Fibroblast of mammary gland (primary cell): ENCODE data around the gene MAGI2.
A peak's percentile ranks its signal among the peaks of the same experiment; 100 is the strongest.

Experiments
- DNase-seq: peaks from one replicate; pipeline ENCODE4 v3.0.0-alpha.2; 2010; ENCODE audit warnings: low read depth
- H3K4me3 ChIP-seq: 2 replicates; pipeline ENCODE4 v1.5.1; 2011; ENCODE audit warnings: low read depth, mild to moderate bottlenecking, low read length, moderate library complexity; ENCODE audit not compliant: control insufficient read depth
- TF ChIP-seq, protein P1 (sequence below): conservative IDR thresholded peaks from 2 replicates; pipeline ENCODE4 v1.5.1; 2011; ENCODE audit warnings: low read depth, low read length, inconsistent platforms; ENCODE audit not compliant: control insufficient read depth, insufficient read depth

The MAGI2 gene

DNA sequence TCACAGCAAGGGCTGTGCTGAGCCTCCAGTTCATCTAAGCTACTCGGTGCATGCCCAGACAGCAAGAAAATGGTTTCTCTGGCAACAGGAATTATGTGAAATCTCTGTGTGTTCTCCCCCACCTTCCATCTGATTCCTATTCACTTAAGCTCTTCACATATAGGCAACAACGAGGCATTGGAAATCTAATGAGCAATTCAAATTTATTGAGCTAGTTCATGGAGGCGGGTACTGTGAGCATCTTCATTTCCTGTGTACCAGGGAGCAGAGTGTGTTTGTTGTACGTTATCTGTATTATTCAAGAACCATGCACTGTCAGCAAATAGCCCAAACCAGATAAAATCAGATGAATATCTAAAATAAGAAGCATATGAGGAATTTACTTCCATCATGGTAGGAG lies 739.1 kb downstream of the MAGI2 start:
- no peak overlapping the region for H3K4me3 ChIP-seq
- DNase-seq = no peak
- TF ChIP-seq, protein P1, sequence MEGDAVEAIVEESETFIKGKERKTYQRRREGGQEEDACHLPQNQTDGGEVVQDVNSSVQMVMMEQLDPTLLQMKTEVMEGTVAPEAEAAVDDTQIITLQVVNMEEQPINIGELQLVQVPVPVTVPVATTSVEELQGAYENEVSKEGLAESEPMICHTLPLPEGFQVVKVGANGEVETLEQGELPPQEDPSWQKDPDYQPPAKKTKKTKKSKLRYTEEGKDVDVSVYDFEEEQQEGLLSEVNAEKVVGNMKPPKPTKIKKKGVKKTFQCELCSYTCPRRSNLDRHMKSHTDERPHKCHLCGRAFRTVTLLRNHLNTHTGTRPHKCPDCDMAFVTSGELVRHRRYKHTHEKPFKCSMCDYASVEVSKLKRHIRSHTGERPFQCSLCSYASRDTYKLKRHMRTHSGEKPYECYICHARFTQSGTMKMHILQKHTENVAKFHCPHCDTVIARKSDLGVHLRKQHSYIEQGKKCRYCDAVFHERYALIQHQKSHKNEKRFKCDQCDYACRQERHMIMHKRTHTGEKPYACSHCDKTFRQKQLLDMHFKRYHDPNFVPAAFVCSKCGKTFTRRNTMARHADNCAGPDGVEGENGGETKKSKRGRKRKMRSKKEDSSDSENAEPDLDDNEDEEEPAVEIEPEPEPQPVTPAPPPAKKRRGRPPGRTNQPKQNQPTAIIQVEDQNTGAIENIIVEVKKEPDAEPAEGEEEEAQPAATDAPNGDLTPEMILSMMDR = no peak

DNA sequence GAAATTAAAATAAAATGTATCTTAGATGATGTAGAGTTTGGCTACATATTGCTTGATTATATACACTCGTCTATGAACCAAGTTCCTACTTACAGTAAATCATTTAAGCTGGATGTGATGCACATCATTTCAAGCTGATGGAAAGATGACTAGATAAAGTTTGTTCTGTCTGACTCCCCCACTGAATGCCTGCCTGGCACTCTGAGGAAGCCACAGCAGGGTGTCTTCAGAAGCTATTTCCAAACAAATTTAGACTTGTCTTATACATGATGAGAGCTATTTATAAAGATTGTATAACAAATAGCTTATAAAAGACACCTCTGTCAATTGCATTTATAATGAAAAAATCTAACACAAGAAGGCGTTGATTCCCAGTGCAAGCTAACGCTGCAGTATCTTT lies 741.4 kb downstream of the MAGI2 start:
- TF ChIP-seq, protein P1 = no peak
- no peak overlapping the region for H3K4me3 ChIP-seq
- no peak for DNase-seq

DNA sequence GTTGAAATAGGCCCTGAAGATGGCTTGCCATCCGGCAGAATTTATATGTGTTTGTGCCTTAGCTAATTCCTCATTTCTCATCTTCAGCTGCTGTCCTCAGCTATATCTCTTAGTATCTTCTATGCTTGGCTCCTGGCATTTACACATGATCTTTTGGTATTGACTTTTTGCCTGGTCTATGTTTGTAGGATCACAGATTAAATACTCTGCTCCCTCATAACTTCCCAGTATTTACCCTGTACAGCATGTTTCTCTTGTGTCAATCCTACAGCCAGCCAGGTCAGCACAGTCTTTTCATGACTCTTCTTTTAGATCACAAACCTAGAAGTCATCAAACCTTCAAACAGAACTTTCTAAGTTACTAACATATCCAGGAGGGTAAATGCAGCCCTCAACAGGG lies 743.8 kb downstream of the MAGI2 start:
- no peak overlapping the region for H3K4me3 ChIP-seq
- no peak for DNase-seq
- TF ChIP-seq, protein P1 = no peak

DNA sequence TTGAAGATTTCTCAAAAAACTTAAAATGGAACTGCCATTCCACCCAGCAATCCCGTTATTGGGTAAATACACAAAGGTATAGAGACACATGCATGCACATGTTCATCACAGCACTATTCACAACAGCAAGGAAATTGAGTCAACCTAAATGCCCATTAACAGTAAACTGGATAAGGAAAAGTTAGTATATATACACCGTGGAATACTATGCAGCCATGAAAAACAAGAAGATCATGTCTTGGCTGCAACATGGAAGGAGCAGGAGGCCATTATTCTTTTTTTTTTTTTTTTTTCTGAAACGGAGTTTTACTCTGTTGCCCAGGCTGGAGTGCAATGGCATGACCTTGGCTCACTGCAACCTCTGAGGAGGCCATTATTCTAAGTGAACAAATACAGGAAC lies 749.0 kb downstream of the MAGI2 start:
- DNase-seq = no peak

DNA sequence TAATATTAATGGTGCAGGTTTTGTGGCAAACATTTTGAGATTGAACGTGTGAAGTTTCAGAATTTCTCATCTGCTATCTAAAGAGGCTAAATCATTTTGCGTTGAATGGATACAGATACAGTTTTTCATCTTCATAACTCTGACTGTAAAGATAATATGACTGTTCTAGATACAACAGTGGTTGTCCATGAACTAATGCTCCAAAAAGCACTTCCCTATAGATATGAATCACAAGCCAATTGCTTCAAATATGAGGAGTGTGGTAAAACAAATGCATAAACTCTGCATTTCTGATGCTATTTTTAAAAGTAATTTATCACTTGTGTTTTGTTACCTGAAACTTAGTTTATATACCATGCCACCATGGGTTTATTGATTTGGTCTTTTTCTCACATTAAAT lies 750.1 kb downstream of the MAGI2 start:
- DNase-seq = peak; percentile 3
- H3K4me3 ChIP-seq = no peak overlapping the region
- TF ChIP-seq, protein P1 = no peak

More for the DNA sequence above, 749.0 kb downstream of the MAGI2 start:
- TF ChIP-seq, protein P1 = no peak
- H3K4me3 ChIP-seq = no peak overlapping the region

DNA sequence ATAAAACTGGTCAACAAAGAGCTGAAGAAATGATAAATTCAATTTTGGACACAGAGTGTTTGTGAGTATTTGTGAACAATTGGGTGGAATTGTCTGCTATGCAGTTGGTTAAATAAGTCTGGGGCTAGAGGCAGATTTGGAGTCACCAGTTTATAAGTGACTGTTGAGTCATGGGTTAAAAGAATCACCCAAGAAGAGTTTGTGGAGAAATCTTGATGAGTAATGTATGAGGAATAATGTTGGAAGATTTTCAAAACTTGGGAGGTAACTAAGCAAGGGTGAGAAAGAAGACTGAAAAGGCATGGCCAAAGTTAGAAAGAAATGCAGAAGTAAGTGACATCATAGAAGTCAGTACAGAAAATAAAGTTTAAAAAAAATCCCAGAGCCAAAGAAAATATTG lies 750.7 kb downstream of the MAGI2 start:
- H3K4me3 ChIP-seq = no peak overlapping the region
- TF ChIP-seq, protein P1 = no peak
- peak; percentile 96 for DNase-seq

DNA sequence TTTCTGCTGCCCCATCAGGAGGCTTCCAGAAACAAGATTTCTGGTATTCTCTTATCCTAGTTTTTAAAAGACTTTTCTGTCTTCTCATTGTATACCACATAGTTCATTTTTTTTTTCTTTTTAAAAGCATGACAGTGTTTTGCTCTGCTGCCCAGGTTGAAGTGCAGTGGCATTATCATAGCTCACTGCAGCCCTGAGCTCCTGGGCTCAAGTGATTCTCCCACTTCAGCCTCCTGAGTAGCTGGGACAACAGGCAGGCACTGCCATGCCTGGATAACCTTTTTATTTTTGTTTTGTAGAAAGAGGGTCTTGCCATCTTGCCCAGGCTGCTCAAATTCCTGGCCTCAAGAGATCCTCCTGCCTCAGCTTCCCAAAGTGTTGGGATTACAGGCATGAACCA lies 757.6 kb downstream of the MAGI2 start:
- H3K4me3 ChIP-seq = no peak overlapping the region
- no peak for DNase-seq
- TF ChIP-seq, protein P1 = no peak
